Thoracic aorta (tissue), 2 donors: ENCODE results near the gene LYSET. TPM values are rescaled to one million over a fixed set of nuclear protein-coding genes. Genes with fewer than 3 reads are reported as not detected.
"Not testable (repeated sequence)": the region's sequence is repeated elsewhere in the genome, so short reads cannot be mapped to it uniquely, and the experiment has no call there.

ENCODE experiments used
- ATAC-seq: fragments of 150-250 bp; one replicate; pipeline ENCODE4 v1.8.0; 2017; ENCODE audit warnings: low read depth; ENCODE audit not compliant: insufficient number of reproducible peaks, low FRiP score
- DNase-seq: peaks from one replicate; pipeline ENCODE4 v3.0.0-alpha.2; 2020; ENCODE audit warnings: low spot score
- H3K27ac ChIP-seq, 2 donors: fragments of 200-600 bp; sonication (generic); 1 replicate in 1 of 2; 2 replicates in 1 of 2; pipeline ENCODE4 v1.5.1; 2016; ENCODE audit warnings: mild to moderate bottlenecking in 2 of 2, moderate library complexity in 2 of 2
- H3K27me3 ChIP-seq: fragments of 200-600 bp; sonication (generic); replicated peaks from 2 replicates; pipeline ENCODE4 v1.6.0; 2016; ENCODE audit warnings: mild to moderate bottlenecking; ENCODE audit not compliant: insufficient read depth
- H3K36me3 ChIP-seq: fragments of 200-600 bp; sonication (generic); one replicate; pipeline ENCODE4 v1.5.1; 2016
- H3K4me1 ChIP-seq, 2 donors: fragments of 200-600 bp; sonication (generic); 1 replicate in 1 of 2; 2 replicates in 1 of 2; pipeline versions ENCODE4 v1.5.1 to v1.6.0; 2016; ENCODE audit warnings: low read depth in 2 of 2, mild to moderate bottlenecking in 1 of 2; ENCODE audit not compliant: control insufficient read depth in 1 of 2
- H3K4me3 ChIP-seq: fragments of 200-600 bp; sonication (generic); 2 replicates; pipeline ENCODE4 v1.5.1; 2016; ENCODE audit warnings: mild to moderate bottlenecking
- H3K9me3 ChIP-seq: fragments of 200-600 bp; sonication (generic); 2 replicates; pipeline ENCODE4 v1.5.1; 2016
- total RNA-seq, 2 donors: library from RNA; depleted of rRNA; stranded (reverse); fragments of >200 nt; gene quantifications; one replicate each; pipeline versions ENCODE4 v1.1.0 to v1.2.3, GENCODE V29; 2016
- TF ChIP-seq, protein P1 (sequence below): fragments of 200-600 bp; sonication (generic); IDR thresholded peaks from one replicate; pipeline ENCODE4 v1.5.1; 2019; ENCODE audit warnings: antibody characterized with exemption

LYSET gene
- total RNA-seq, 2 donors from 2014 or later: 3.2 to 5.2 TPM

DNA sequence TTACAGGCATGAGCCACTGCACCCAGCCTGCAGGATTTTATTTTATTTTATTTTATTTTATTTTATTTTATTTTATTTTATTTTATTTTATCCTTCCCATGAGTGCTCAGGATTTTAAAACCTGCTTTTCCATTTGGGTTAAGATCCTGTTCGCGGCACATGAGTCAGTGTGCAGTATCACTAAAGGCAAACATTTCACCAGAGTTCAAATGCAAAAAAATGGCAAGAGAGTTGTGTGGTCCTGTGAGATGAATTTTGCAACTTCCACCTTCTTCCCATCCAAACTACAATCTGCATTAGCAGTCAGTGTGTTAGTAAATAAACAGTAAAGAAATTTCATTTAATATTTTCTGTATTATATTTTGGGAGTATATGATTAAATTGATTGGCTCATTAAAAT lies 29.4 kb upstream of the LYSET start:
- ATAC-seq (no peak), DNase-seq (no peak)
- Histone ChIP-seq H3K9me3 (no peaks in the 10 kb centered on the region), H3K4me3 (no peak overlapping the region), H3K36me3 (no peaks in the 10 kb centered on the region), H3K4me1 (no peaks in the 10 kb centered on the region), H3K27me3 (no peaks in the 10 kb centered on the region), H3K27ac (no peak overlapping the region)
- TF ChIP-seq, protein P1, sequence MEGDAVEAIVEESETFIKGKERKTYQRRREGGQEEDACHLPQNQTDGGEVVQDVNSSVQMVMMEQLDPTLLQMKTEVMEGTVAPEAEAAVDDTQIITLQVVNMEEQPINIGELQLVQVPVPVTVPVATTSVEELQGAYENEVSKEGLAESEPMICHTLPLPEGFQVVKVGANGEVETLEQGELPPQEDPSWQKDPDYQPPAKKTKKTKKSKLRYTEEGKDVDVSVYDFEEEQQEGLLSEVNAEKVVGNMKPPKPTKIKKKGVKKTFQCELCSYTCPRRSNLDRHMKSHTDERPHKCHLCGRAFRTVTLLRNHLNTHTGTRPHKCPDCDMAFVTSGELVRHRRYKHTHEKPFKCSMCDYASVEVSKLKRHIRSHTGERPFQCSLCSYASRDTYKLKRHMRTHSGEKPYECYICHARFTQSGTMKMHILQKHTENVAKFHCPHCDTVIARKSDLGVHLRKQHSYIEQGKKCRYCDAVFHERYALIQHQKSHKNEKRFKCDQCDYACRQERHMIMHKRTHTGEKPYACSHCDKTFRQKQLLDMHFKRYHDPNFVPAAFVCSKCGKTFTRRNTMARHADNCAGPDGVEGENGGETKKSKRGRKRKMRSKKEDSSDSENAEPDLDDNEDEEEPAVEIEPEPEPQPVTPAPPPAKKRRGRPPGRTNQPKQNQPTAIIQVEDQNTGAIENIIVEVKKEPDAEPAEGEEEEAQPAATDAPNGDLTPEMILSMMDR: no peak

DNA sequence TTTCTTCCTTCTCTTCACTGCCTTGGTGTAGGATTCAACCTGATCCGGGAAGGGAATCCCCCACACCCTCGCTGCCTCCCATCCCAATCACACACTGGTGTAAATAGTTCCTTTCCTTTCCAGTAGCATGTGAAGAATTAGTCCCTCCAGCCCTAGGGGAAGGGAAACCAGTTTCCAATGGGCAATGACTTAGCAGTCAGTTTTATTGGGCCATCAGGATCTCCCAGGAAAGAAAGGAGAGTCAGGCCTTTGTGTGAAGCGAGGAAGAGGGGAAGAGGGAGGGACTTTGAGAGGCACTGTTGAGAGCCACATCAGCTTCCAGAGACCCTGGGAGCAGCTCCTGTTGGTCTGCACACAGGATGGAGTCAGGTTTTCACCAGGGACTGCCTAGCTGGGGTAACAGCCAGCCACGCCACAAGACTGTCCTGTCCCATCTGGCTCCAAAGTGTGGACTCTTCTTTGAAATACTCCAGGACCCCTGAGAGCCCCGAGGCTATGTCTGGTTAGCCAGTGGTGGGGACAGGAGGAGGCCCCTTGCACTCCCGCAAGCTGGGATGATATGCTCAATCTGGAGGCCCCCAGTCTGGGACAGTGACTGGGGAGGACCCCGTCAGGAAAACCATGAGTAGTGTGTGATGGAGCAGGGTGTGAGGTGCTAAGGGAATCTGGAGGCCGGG lies 28.3 kb upstream of the LYSET start:
- TF ChIP-seq, protein P1: no peak
- ATAC-seq: no peak

GRCh38 chr14:93158349-93158748 lies 26.8 kb upstream of the LYSET start:
- not testable (repeated sequence) for H3K27me3 ChIP-seq, H3K36me3 ChIP-seq, H3K27ac ChIP-seq, ATAC-seq, H3K9me3 ChIP-seq, H3K4me3 ChIP-seq, H3K4me1 ChIP-seq, DNase-seq

More for the DNA sequence above, 28.3 kb upstream of the LYSET start:
- Histone ChIP-seq H3K36me3 (no peaks in the 10 kb centered on the region), H3K27ac (no peak overlapping the region), H3K9me3 (no peaks in the 10 kb centered on the region), H3K27me3 (no peaks in the 10 kb centered on the region), H3K4me1 (no peaks in the 10 kb centered on the region), H3K4me3 (no peak overlapping the region)
- no peak for DNase-seq

- DNase-seq, H3K27me3 ChIP-seq, H3K9me3 ChIP-seq, H3K36me3 ChIP-seq, H3K27ac ChIP-seq, H3K4me3 ChIP-seq, H3K4me1 ChIP-seq, ATAC-seq: not testable (repeated sequence)
Measured at GRCh38 chr14:93159625-93160352, 25.3 kb upstream of the LYSET start.

- H3K27me3 ChIP-seq: no peaks in the 10 kb centered on the region
- no peak overlapping the region for H3K27ac ChIP-seq
- no peak for ATAC-seq
- H3K9me3 ChIP-seq: no peaks in the 10 kb centered on the region
- no peak overlapping the region for H3K4me3 ChIP-seq
- no peaks in the 10 kb centered on the region for H3K4me1 ChIP-seq
- TF ChIP-seq, protein P1: no peak
- no peaks in the 10 kb centered on the region for H3K36me3 ChIP-seq
- DNase-seq: no peak
Measured at GRCh38 chr14:93160353-93160801, 24.7 kb upstream of the LYSET start.

- H3K27ac ChIP-seq: no peak overlapping the region
- no peaks in the 10 kb centered on the region for H3K4me1 ChIP-seq
- no peaks in the 10 kb centered on the region for H3K9me3 ChIP-seq
- ATAC-seq (no peak), DNase-seq (no peak)
- no peak overlapping the region for H3K4me3 ChIP-seq
- no peaks in the 10 kb centered on the region for H3K27me3 ChIP-seq
- TF ChIP-seq, protein P1: no peak
- no peaks in the 10 kb centered on the region for H3K36me3 ChIP-seq
Measured at GRCh38 chr14:93161411-93161940, 23.6 kb upstream of the LYSET start.
